Subcutaneous adipose tissue (tissue), 4 donors: ENCODE results near the gene R3HDM2. TPM values are rescaled to one million over a fixed set of nuclear protein-coding genes. Genes with fewer than 3 reads are reported as not detected.

ENCODE experiments used
- total RNA-seq, 4 donors: library from RNA; depleted of rRNA; stranded (reverse); fragments of >200 nt; gene quantifications; one replicate each; pipeline ENCODE4 v1.1.0, GENCODE V29; 2016
- TF ChIP-seq, protein P1 (sequence below): fragments of 450-650 bp; IDR thresholded peaks from one replicate; pipeline ENCODE4 v1.5.1; 2016; ENCODE audit warnings: low read depth, mild to moderate bottlenecking, control low read depth, antibody characterized with exemption, moderate library complexity

R3HDM2 gene
- total RNA-seq, 4 donors from 2014 or later = 48.2 to 51.2 (median 48.7) TPM

GRCh38 chr12:57360468-57360867 is 70.4 kb downstream of the R3HDM2 start:
- TF ChIP-seq, protein P1, sequence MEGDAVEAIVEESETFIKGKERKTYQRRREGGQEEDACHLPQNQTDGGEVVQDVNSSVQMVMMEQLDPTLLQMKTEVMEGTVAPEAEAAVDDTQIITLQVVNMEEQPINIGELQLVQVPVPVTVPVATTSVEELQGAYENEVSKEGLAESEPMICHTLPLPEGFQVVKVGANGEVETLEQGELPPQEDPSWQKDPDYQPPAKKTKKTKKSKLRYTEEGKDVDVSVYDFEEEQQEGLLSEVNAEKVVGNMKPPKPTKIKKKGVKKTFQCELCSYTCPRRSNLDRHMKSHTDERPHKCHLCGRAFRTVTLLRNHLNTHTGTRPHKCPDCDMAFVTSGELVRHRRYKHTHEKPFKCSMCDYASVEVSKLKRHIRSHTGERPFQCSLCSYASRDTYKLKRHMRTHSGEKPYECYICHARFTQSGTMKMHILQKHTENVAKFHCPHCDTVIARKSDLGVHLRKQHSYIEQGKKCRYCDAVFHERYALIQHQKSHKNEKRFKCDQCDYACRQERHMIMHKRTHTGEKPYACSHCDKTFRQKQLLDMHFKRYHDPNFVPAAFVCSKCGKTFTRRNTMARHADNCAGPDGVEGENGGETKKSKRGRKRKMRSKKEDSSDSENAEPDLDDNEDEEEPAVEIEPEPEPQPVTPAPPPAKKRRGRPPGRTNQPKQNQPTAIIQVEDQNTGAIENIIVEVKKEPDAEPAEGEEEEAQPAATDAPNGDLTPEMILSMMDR = no peak

GRCh38 chr12:57358646-57359045 is 72.2 kb downstream of the R3HDM2 start:
- TF ChIP-seq, protein P1 = no peak

DNA sequence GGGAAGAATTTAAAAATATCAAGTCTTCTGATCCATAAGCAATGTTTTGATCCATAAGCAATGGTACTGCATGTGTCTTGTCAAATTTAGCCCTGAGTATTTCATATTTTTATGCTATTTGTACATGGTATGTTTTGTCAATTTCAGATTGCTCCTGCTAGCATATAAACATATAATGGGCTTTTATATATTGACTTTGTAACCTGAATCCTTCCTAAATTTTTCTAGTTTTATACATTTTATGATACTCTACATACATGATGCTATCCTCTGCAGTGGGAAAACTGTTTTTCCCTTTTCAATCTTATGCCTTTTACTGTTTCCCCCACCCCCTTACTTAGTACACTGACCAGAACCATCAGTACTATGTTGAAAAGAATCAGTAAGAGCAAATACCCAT is 75.1 kb downstream of the R3HDM2 start:
- TF ChIP-seq, protein P1 = no peak

DNA sequence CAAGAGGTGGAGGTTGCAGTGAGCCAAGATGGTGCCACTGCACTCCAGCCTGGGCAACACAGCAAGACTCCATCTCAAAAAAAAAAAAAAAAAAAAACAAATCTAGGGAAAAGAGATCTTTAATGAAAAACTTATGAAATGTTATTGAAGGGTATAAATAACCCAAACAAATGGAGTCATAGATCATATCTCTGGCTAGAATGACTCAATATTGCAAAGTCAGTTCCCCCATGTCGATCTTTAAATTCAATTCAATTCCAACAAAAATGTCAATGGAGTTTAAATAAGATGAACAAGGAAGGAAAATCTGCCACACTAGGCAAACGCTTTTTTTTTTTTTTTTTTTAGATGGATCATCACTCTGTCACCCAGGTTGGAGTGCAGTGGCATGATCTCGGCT is 78.7 kb downstream of the R3HDM2 start:
- TF ChIP-seq, protein P1 = no peak

DNA sequence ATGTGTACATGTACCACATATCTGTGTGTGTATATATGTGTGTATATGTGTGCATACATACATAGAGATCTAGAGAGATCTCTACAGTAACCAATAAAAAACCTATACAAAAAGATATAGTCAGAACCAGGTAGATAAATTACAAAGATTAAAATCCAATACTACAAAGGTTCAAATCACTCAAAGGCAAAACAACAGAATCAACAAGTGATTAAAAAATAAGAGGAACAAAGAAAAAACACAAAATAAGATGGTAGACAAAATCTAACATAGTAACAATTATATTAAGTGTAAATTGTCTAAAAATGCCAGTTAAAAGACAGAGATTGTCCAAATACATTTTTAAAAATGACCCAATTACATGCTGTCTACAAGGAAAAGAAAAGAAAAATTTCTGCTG is 83.6 kb downstream of the R3HDM2 start:
- TF ChIP-seq, protein P1 = no peak

GRCh38 chr12:57343703-57344378 is 87.0 kb downstream of the R3HDM2 start:
- TF ChIP-seq, protein P1 = no peak

- TF ChIP-seq, protein P1 = no peak
Observed at GRCh38 chr12:57342207-57342691, 88.6 kb downstream of the R3HDM2 start.
